ENCODE results near the gene NSD1. TPM values are rescaled to one million over a fixed set of nuclear protein-coding genes. Genes with fewer than 3 reads are reported as not detected.

NSD1 gene
- total RNA-seq, 1 donor from 2014 or later, result 25.8 TPM

GRCh38 chr5:177098120-177098469, 35.5 kb upstream of the NSD1 start:
- DNase-seq (ENCODE audit: low read depth in 2 of 2), result no peak

GRCh38 chr5:177098470-177099141, 35.0 kb upstream of the NSD1 start:
- DNase-seq (ENCODE audit: low read depth in 2 of 2), result no peak

- no peak for DNase-seq (ENCODE audit: low read depth in 2 of 2)
These were observed 34.0 kb upstream of the NSD1 start for GRCh38 chr5:177099422-177100093.

- DNase-seq (ENCODE audit: low read depth in 2 of 2), result no peak
These were observed 32.9 kb upstream of the NSD1 start for GRCh38 chr5:177100714-177101121.

GRCh38 chr5:177103523-177104253, 29.9 kb upstream of the NSD1 start:
- DNase-seq (ENCODE audit: low read depth in 2 of 2), result peak in 1 of 2 donors; percentile 23

- DNase-seq (ENCODE audit: low read depth in 2 of 2), result no peak
These were observed 27.7 kb upstream of the NSD1 start for GRCh38 chr5:177105691-177106476.

- DNase-seq (ENCODE audit: low read depth in 2 of 2), result no peak
These were observed 26.4 kb upstream of the NSD1 start for GRCh38 chr5:177107159-177107558.

GRCh38 chr5:177109810-177110209, 23.8 kb upstream of the NSD1 start:
- DNase-seq (ENCODE audit: low read depth in 2 of 2), result no peak

GRCh38 chr5:177111720-177112394, 21.7 kb upstream of the NSD1 start:
- DNase-seq (ENCODE audit: low read depth in 2 of 2), result peak in 1 of 2 donors; percentile 60

GRCh38 chr5:177112589-177113220, 20.9 kb upstream of the NSD1 start:
- no peak for DNase-seq (ENCODE audit: low read depth in 2 of 2)

GRCh38 chr5:177113566-177114424, 19.8 kb upstream of the NSD1 start:
- peak; percentile 47 to 67 for DNase-seq (ENCODE audit: low read depth in 2 of 2)

GRCh38 chr5:177116631-177117373, 16.8 kb upstream of the NSD1 start:
- peak in 1 of 2 donors; percentile 72 for DNase-seq (ENCODE audit: low read depth in 2 of 2)

GRCh38 chr5:177117441-177118045, 16.0 kb upstream of the NSD1 start:
- DNase-seq (ENCODE audit: low read depth in 2 of 2), result no peak

GRCh38 chr5:177122566-177122965, 11.0 kb upstream of the NSD1 start:
- no peak for DNase-seq (ENCODE audit: low read depth in 2 of 2)

GRCh38 chr5:177123789-177124485, 9.6 kb upstream of the NSD1 start:
- no peak for DNase-seq (ENCODE audit: low read depth in 2 of 2)

- no peak for DNase-seq (ENCODE audit: low read depth in 2 of 2)
These were observed 9.0 kb upstream of the NSD1 start for GRCh38 chr5:177124486-177124991.

GRCh38 chr5:177126771-177127170, 6.8 kb upstream of the NSD1 start:
- DNase-seq (ENCODE audit: low read depth in 2 of 2), result no peak

- DNase-seq (ENCODE audit: low read depth in 2 of 2), result peak in 1 of 2 donors; percentile 30
These were observed 5.0 kb upstream of the NSD1 start for GRCh38 chr5:177128551-177128981.

Measured in dermis microvascular lymphatic vessel endothelial cell (primary cell).